Measurements from ENCODE around the gene OTOGL.

OTOGL gene

GRCh38 chr12:80196419-80196818, 97.1 kb downstream of the OTOGL start:
- DNase-seq, result no peak
- no peak overlapping the region for H3K4me2 ChIP-seq (ENCODE audit: low read depth, low read length)
- TF ChIP-seq, protein P1, sequence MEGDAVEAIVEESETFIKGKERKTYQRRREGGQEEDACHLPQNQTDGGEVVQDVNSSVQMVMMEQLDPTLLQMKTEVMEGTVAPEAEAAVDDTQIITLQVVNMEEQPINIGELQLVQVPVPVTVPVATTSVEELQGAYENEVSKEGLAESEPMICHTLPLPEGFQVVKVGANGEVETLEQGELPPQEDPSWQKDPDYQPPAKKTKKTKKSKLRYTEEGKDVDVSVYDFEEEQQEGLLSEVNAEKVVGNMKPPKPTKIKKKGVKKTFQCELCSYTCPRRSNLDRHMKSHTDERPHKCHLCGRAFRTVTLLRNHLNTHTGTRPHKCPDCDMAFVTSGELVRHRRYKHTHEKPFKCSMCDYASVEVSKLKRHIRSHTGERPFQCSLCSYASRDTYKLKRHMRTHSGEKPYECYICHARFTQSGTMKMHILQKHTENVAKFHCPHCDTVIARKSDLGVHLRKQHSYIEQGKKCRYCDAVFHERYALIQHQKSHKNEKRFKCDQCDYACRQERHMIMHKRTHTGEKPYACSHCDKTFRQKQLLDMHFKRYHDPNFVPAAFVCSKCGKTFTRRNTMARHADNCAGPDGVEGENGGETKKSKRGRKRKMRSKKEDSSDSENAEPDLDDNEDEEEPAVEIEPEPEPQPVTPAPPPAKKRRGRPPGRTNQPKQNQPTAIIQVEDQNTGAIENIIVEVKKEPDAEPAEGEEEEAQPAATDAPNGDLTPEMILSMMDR (IDR thresholded peaks at IDR 0.05; ENCODE audit: low read length), result no peak
- TF ChIP-seq EZH2phosphoT487 (IDR thresholded peaks at IDR 0.05; ENCODE audit: low read length) (no peak), EZH2 (optimal IDR thresholded peaks at IDR 0.05; ENCODE audit: low read depth, low read length) (no peak)

GRCh38 chr12:80198782-80199337, 99.5 kb downstream of the OTOGL start:
- H3K4me3 ChIP-seq (ENCODE audit: low read length), result no peak overlapping the region
- H3K9me3 ChIP-seq (replicated peaks; ENCODE audit: insufficient read depth, low read length), result no peaks in the 10 kb centered on the region
- no peaks in the 10 kb centered on the region for H3K4me1 ChIP-seq (ENCODE audit: low read length)
- DNase-seq, result no peak
- no peaks in the 10 kb centered on the region for H4K20me1 ChIP-seq (ENCODE audit: insufficient read depth, low read length)
- no peaks in the 10 kb centered on the region for H3K79me2 ChIP-seq (ENCODE audit: low read length)
- no peak overlapping the region for H3K4me2 ChIP-seq (ENCODE audit: low read depth, low read length)
- H3K27ac ChIP-seq (ENCODE audit: low read length), result no peak overlapping the region
- no peaks in the 10 kb centered on the region for H3F3A ChIP-seq (ENCODE audit: insufficient read depth, low read length)
- no peaks in the 10 kb centered on the region for H3K9me2 ChIP-seq (replicated peaks; ENCODE audit: insufficient read depth, low read length)
- H3K36me3 ChIP-seq (replicated peaks; ENCODE audit: insufficient read depth, low read length), result no peaks in the 10 kb centered on the region
- H3K27me3 ChIP-seq (replicated peaks; ENCODE audit: insufficient read depth, low read length), result no peaks in the 10 kb centered on the region
- H2AFZ ChIP-seq (ENCODE audit: low read length), result no peak overlapping the region
- TF ChIP-seq EZH2phosphoT487 (IDR thresholded peaks at IDR 0.05; ENCODE audit: low read length) (no peak), EZH2 (optimal IDR thresholded peaks at IDR 0.05; ENCODE audit: low read depth, low read length) (no peak)
- TF ChIP-seq, protein P1 (IDR thresholded peaks at IDR 0.05; ENCODE audit: low read length), result no peak
- H3K9ac ChIP-seq (ENCODE audit: low read length), result no peak overlapping the region

More at GRCh38 chr12:80196419-80196818, 97.1 kb downstream of the OTOGL start:
- no peaks in the 10 kb centered on the region for H3K36me3 ChIP-seq (replicated peaks; ENCODE audit: insufficient read depth, low read length)
- no peak overlapping the region for H2AFZ ChIP-seq (ENCODE audit: low read length)
- no peak overlapping the region for H3K27ac ChIP-seq (ENCODE audit: low read length)
- no peaks in the 10 kb centered on the region for H3K9me3 ChIP-seq (replicated peaks; ENCODE audit: insufficient read depth, low read length)
- peaks cover 15% of the 10 kb centered on the region for H3K4me1 ChIP-seq (ENCODE audit: low read length)
- H3K79me2 ChIP-seq (ENCODE audit: low read length), result no peaks in the 10 kb centered on the region
- H3K4me3 ChIP-seq (ENCODE audit: low read length), result no peak overlapping the region
- H3F3A ChIP-seq (ENCODE audit: insufficient read depth, low read length), result 0 out of 2 replicates have a peak, but pooled peaks cover 1% of the 10 kb centered on the region
- no peak overlapping the region for H3K9ac ChIP-seq (ENCODE audit: low read length)
- no peaks in the 10 kb centered on the region for H3K9me2 ChIP-seq (replicated peaks; ENCODE audit: insufficient read depth, low read length)
- no peaks in the 10 kb centered on the region for H4K20me1 ChIP-seq (ENCODE audit: insufficient read depth, low read length)
- no peaks in the 10 kb centered on the region for H3K27me3 ChIP-seq (replicated peaks; ENCODE audit: insufficient read depth, low read length)

- Histone ChIP-seq H3K36me3 (replicated peaks; ENCODE audit: insufficient read depth, low read length) (no peaks in the 10 kb centered on the region), H3K9me2 (replicated peaks; ENCODE audit: insufficient read depth, low read length) (no peaks in the 10 kb centered on the region), H2AFZ (ENCODE audit: low read length) (no peak overlapping the region), H3K27ac (ENCODE audit: low read length) (no peak overlapping the region), H3K9me3 (replicated peaks; ENCODE audit: insufficient read depth, low read length) (no peaks in the 10 kb centered on the region), H3K4me3 (ENCODE audit: low read length) (no peak overlapping the region), H3K79me2 (ENCODE audit: low read length) (no peaks in the 10 kb centered on the region), H3F3A (ENCODE audit: insufficient read depth, low read length) (no peaks in the 10 kb centered on the region), H4K20me1 (ENCODE audit: insufficient read depth, low read length) (no peaks in the 10 kb centered on the region), H3K4me1 (ENCODE audit: low read length) (no peaks in the 10 kb centered on the region), H3K9ac (ENCODE audit: low read length) (no peak overlapping the region), H3K4me2 (ENCODE audit: low read depth, low read length) (no peak overlapping the region), H3K27me3 (replicated peaks; ENCODE audit: insufficient read depth, low read length) (no peaks in the 10 kb centered on the region)
- TF ChIP-seq, protein P1 (IDR thresholded peaks at IDR 0.05; ENCODE audit: low read length), result no peak
- no peak for TF ChIP-seq EZH2 (optimal IDR thresholded peaks at IDR 0.05; ENCODE audit: low read depth, low read length)
- no peak for TF ChIP-seq EZH2phosphoT487 (IDR thresholded peaks at IDR 0.05; ENCODE audit: low read length)
- no peak for DNase-seq
Measured at GRCh38 chr12:80199931-80200330, 100.6 kb downstream of the OTOGL start.

Data from MM.1S (cell line).